ENCODE measurements around the gene RAB3C.

Gene RAB3C

DNA sequence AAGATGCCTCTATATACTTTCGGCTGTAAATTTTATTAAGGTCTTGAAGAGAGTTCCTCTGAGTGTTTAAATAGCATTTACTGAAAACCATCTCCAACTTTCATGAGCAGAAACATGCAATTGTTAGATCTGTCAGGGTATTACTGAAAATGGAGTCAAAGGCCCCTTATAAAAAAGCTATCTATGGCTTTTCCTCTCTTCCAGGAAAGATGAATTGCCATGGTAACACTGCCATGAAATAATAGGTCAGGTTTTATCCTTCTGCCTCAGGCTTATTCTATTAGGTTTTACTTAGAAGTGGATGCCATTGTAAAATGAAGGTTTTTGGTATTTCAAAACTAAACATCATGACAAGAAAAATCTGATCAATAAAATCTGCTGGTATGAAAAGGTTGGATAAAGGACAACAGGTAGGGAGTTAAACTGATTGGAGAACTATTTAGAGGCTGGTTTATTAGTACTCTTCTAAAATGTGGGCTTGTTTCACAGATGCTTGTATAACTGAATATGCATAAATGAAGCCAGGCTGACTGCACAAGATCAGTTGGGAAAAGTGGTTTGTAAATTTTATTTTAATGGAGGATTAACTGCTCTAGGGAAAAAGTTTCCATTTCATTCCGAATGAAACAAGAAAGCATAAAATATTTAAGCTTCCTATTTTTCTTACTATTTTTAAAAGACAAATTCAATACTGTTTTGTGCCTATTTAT lies 135.5 kb downstream of the RAB3C start:
- Histone ChIP-seq H3K4me1 (ENCODE audit: control insufficient read depth, insufficient read depth, low read length) (no peaks in the 10 kb centered on the region), H3K4me3 (ENCODE audit: low read length) (no peak overlapping the region), H3K27me3 (ENCODE audit: control insufficient read depth, insufficient read depth, low read length) (no peaks in the 10 kb centered on the region), H3K36me3 (ENCODE audit: control insufficient read depth, insufficient read depth, low read length) (no peaks in the 10 kb centered on the region), H3K27ac (ENCODE audit: low read length) (no peak overlapping the region), H3K9me3 (ENCODE audit: control insufficient read depth, insufficient read depth, low read length) (no peaks in the 10 kb centered on the region)
- WGBS (ENCODE audit: insufficient coverage, insufficient read length): no CpG with 5 or more reads among the region's 2 CpGs
- DNase-seq (ENCODE audit: low read depth, low spot score): no peak

DNA sequence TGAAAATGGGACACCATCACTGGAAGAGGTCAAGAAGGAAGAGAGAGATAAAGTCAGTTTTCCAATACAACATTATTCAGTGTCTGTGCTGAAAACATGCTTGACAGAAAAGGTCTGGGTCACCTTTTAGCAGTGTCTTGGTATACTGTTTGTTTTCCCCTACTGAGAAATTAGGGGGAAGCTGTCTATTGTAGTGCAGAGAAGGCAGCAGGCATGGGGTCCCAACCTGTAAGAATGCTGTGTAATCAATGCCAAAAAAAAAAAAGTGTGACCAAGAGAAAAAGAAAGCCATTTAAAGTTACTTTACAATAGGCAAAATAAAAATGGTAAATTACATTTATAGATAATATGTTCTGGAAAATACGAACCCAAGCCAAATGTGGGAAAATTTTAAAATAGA lies 139.3 kb downstream of the RAB3C start:
- no peaks in the 10 kb centered on the region for H3K4me1 ChIP-seq (ENCODE audit: control insufficient read depth, insufficient read depth, low read length)
- no CpG with 5 or more reads among the region's 1 CpG for WGBS (ENCODE audit: insufficient coverage, insufficient read length)
- no peak for DNase-seq (ENCODE audit: low read depth, low spot score)
- H3K36me3 ChIP-seq (ENCODE audit: control insufficient read depth, insufficient read depth, low read length): no peaks in the 10 kb centered on the region
- H3K27ac ChIP-seq (ENCODE audit: low read length): no peak overlapping the region
- H3K9me3 ChIP-seq (ENCODE audit: control insufficient read depth, insufficient read depth, low read length): no peaks in the 10 kb centered on the region
- no peaks in the 10 kb centered on the region for H3K27me3 ChIP-seq (ENCODE audit: control insufficient read depth, insufficient read depth, low read length)
- no peak overlapping the region for H3K4me3 ChIP-seq (ENCODE audit: low read length)

DNA sequence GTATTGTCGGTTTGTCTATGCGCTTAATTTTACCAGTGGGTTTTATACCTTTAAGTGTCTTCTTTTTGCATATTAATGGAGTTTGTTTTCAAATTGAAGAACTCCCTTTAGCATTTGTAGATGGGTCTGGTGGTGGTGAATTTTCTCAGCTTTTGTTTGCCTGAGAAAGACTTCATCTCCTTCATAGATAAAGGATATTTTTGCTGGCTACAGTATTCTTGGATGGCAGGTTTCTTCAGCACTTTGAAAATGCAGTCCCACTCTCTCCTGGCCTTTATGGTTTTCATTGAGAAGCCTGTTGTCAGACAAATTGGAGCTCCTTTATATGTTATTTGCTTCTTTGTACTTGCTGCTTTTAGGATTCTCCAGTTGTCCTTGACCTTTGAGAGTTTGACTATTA lies 142.1 kb downstream of the RAB3C start:
- no peak overlapping the region for H3K27ac ChIP-seq (ENCODE audit: low read length)
- H3K9me3 ChIP-seq (ENCODE audit: control insufficient read depth, insufficient read depth, low read length): no peaks in the 10 kb centered on the region
- no peaks in the 10 kb centered on the region for H3K36me3 ChIP-seq (ENCODE audit: control insufficient read depth, insufficient read depth, low read length)
- no peaks in the 10 kb centered on the region for H3K27me3 ChIP-seq (ENCODE audit: control insufficient read depth, insufficient read depth, low read length)
- no peak for DNase-seq (ENCODE audit: low read depth, low spot score)
- H3K4me1 ChIP-seq (ENCODE audit: control insufficient read depth, insufficient read depth, low read length): no peaks in the 10 kb centered on the region
- WGBS (ENCODE audit: insufficient coverage, insufficient read length): no CpG with 5 or more reads among the region's 2 CpGs
- no peak overlapping the region for H3K4me3 ChIP-seq (ENCODE audit: low read length)

DNA sequence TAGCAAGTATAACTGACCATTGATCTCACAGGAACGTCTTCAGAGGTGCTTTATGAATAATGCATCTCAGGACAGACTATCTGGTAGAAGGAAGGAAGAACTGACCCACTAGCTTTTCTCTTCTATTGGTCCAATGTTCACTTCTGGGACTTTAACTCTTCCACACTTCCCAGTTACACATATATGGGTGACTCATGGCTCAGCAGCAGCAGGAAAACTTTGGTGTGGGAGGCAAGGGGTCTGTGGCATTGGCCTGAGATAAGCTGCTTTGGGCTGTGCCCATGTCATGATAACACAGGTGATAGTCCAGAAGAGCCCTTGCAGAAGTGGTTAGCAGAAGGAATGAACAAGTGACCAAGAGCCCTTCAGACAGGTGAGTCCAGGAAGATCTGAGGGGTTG lies 148.8 kb downstream of the RAB3C start:
- WGBS (ENCODE audit: insufficient coverage, insufficient read length): no CpG with 5 or more reads among the region's 1 CpG
- Histone ChIP-seq H3K27me3 (ENCODE audit: control insufficient read depth, insufficient read depth, low read length) (no peaks in the 10 kb centered on the region), H3K27ac (ENCODE audit: low read length) (no peak overlapping the region), H3K36me3 (ENCODE audit: control insufficient read depth, insufficient read depth, low read length) (no peaks in the 10 kb centered on the region), H3K4me3 (ENCODE audit: low read length) (no peak overlapping the region), H3K4me1 (ENCODE audit: control insufficient read depth, insufficient read depth, low read length) (no peaks in the 10 kb centered on the region), H3K9me3 (ENCODE audit: control insufficient read depth, insufficient read depth, low read length) (no peaks in the 10 kb centered on the region)
- no peak for DNase-seq (ENCODE audit: low read depth, low spot score)

- WGBS (ENCODE audit: insufficient coverage, insufficient read length): no CpG with 5 or more reads among the region's 1 CpG
- Histone ChIP-seq H3K9me3 (ENCODE audit: control insufficient read depth, insufficient read depth, low read length) (no peaks in the 10 kb centered on the region), H3K4me3 (ENCODE audit: low read length) (no peak overlapping the region), H3K27me3 (ENCODE audit: control insufficient read depth, insufficient read depth, low read length) (no peaks in the 10 kb centered on the region), H3K27ac (ENCODE audit: low read length) (no peak overlapping the region), H3K4me1 (ENCODE audit: control insufficient read depth, insufficient read depth, low read length) (no peaks in the 10 kb centered on the region), H3K36me3 (ENCODE audit: control insufficient read depth, insufficient read depth, low read length) (no peaks in the 10 kb centered on the region)
- no peak for DNase-seq (ENCODE audit: low read depth, low spot score)
These were observed 152.8 kb downstream of the RAB3C start for GRCh38 chr5:58735637-58736036.

DNA sequence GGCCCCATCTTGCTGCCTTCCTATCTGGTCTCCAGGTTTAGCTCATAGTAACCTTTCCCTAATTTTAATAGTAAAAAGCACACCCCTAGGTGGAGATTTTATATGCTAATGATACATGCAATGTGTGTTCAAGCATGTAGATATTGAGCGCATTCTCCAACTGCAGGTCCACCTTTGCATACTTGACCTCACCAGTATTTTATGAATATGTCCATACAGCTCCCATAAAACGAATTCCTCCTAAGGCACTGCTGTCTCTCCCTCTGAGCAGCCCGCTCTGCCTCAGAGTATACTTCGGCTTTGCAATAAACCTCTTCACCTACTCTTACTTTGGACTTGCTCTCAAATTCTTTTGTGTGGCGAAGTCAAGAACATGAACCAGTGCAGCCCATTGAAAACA lies 153.3 kb downstream of the RAB3C start:
- Histone ChIP-seq H3K27me3 (ENCODE audit: control insufficient read depth, insufficient read depth, low read length) (no peaks in the 10 kb centered on the region), H3K36me3 (ENCODE audit: control insufficient read depth, insufficient read depth, low read length) (no peaks in the 10 kb centered on the region), H3K9me3 (ENCODE audit: control insufficient read depth, insufficient read depth, low read length) (no peaks in the 10 kb centered on the region), H3K27ac (ENCODE audit: low read length) (no peak overlapping the region), H3K4me3 (ENCODE audit: low read length) (no peak overlapping the region), H3K4me1 (ENCODE audit: control insufficient read depth, insufficient read depth, low read length) (no peaks in the 10 kb centered on the region)
- WGBS (ENCODE audit: insufficient coverage, insufficient read length): no CpG with 5 or more reads among the region's 5 CpGs
- DNase-seq (ENCODE audit: low read depth, low spot score): no peak

GRCh38 chr5:58737671-58738070 lies 154.8 kb downstream of the RAB3C start:
- H3K27ac ChIP-seq (ENCODE audit: low read length): no peak overlapping the region
- H3K27me3 ChIP-seq (ENCODE audit: control insufficient read depth, insufficient read depth, low read length): no peaks in the 10 kb centered on the region
- DNase-seq (ENCODE audit: low read depth, low spot score): no peak

DNA sequence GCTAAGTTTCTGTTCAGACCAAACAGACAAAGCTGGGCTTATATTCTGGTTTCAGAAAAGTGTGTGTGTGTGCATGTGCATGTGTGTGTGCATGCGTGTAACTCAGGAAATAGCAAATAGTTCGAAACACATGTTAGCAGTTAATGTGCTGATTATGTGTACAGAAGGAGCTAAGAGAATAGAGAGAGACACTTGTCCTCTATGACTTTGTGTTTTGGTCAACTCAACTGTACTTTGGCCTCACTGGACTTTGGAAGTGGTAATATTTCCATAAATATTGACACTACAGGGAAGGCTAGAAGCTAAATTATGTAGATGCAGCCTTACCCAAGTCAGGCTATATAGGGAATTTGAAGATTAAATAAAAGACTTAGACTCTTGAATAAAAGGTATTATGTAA lies 155.5 kb downstream of the RAB3C start:
- no CpG with 5 or more reads among the region's 2 CpGs for WGBS (ENCODE audit: insufficient coverage, insufficient read length)
- no peaks in the 10 kb centered on the region for H3K9me3 ChIP-seq (ENCODE audit: control insufficient read depth, insufficient read depth, low read length)
- H3K27me3 ChIP-seq (ENCODE audit: control insufficient read depth, insufficient read depth, low read length): no peaks in the 10 kb centered on the region
- no peaks in the 10 kb centered on the region for H3K36me3 ChIP-seq (ENCODE audit: control insufficient read depth, insufficient read depth, low read length)
- H3K4me1 ChIP-seq (ENCODE audit: control insufficient read depth, insufficient read depth, low read length): no peaks in the 10 kb centered on the region
- H3K4me3 ChIP-seq (ENCODE audit: low read length): no peak overlapping the region
- no peak overlapping the region for H3K27ac ChIP-seq (ENCODE audit: low read length)
- no peak for DNase-seq (ENCODE audit: low read depth, low spot score)

More at GRCh38 chr5:58737671-58738070, 154.8 kb downstream of the RAB3C start:
- H3K4me3 ChIP-seq (ENCODE audit: low read length): no peak overlapping the region
- no peaks in the 10 kb centered on the region for H3K36me3 ChIP-seq (ENCODE audit: control insufficient read depth, insufficient read depth, low read length)
- H3K9me3 ChIP-seq (ENCODE audit: control insufficient read depth, insufficient read depth, low read length): no peaks in the 10 kb centered on the region
- H3K4me1 ChIP-seq (ENCODE audit: control insufficient read depth, insufficient read depth, low read length): no peaks in the 10 kb centered on the region

GRCh38 chr5:58739051-58739450 lies 156.2 kb downstream of the RAB3C start:
- Histone ChIP-seq H3K4me1 (ENCODE audit: control insufficient read depth, insufficient read depth, low read length) (no peaks in the 10 kb centered on the region), H3K27me3 (ENCODE audit: control insufficient read depth, insufficient read depth, low read length) (no peaks in the 10 kb centered on the region), H3K4me3 (ENCODE audit: low read length) (no peak overlapping the region), H3K36me3 (ENCODE audit: control insufficient read depth, insufficient read depth, low read length) (no peaks in the 10 kb centered on the region), H3K27ac (ENCODE audit: low read length) (no peak overlapping the region), H3K9me3 (ENCODE audit: control insufficient read depth, insufficient read depth, low read length) (no peaks in the 10 kb centered on the region)
- no CpG with 5 or more reads among the region's 2 CpGs for WGBS (ENCODE audit: insufficient coverage, insufficient read length)
- DNase-seq (ENCODE audit: low read depth, low spot score): no peak

- no peaks in the 10 kb centered on the region for H3K36me3 ChIP-seq (ENCODE audit: control insufficient read depth, insufficient read depth, low read length)
- WGBS (ENCODE audit: insufficient coverage, insufficient read length): no CpG with 5 or more reads among the region's 3 CpGs
- H3K27me3 ChIP-seq (ENCODE audit: control insufficient read depth, insufficient read depth, low read length): no peaks in the 10 kb centered on the region
- no peak overlapping the region for H3K27ac ChIP-seq (ENCODE audit: low read length)
- H3K4me1 ChIP-seq (ENCODE audit: control insufficient read depth, insufficient read depth, low read length): no peaks in the 10 kb centered on the region
- no peak overlapping the region for H3K4me3 ChIP-seq (ENCODE audit: low read length)
- no peak for DNase-seq (ENCODE audit: low read depth, low spot score)
- no peaks in the 10 kb centered on the region for H3K9me3 ChIP-seq (ENCODE audit: control insufficient read depth, insufficient read depth, low read length)
These were observed 158.1 kb downstream of the RAB3C start for GRCh38 chr5:58740956-58741355.

DNA sequence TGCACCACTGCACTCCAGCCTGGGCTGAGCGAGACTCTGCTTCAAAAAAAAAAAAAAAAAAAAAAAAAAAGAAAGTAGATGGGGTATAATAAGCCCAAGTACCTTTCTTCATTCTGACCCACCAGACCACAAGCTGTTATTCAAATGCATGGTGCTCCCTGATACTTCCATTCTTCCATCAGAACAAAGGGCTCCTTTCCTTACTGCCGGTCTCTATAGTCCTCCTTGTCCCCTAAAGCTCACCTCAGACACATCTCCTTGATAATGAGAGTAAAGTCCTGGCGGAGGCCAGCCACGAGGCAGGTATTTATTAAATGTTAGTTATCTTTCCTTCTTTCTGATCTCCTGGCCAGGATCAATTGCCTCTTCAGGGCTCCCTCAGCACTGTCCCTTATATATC lies 162.5 kb downstream of the RAB3C start:
- H3K27ac ChIP-seq (ENCODE audit: low read length): no peak overlapping the region
- no peaks in the 10 kb centered on the region for H3K4me1 ChIP-seq (ENCODE audit: control insufficient read depth, insufficient read depth, low read length)
- no peaks in the 10 kb centered on the region for H3K27me3 ChIP-seq (ENCODE audit: control insufficient read depth, insufficient read depth, low read length)
- DNase-seq (ENCODE audit: low read depth, low spot score): no peak
- no CpG with 5 or more reads among the region's 4 CpGs for WGBS (ENCODE audit: insufficient coverage, insufficient read length)
- no peaks in the 10 kb centered on the region for H3K9me3 ChIP-seq (ENCODE audit: control insufficient read depth, insufficient read depth, low read length)
- no peak overlapping the region for H3K4me3 ChIP-seq (ENCODE audit: low read length)
- no peaks in the 10 kb centered on the region for H3K36me3 ChIP-seq (ENCODE audit: control insufficient read depth, insufficient read depth, low read length)
